ENCODE measurements around the gene PNKD.
"Not testable (repeated sequence)": the region's sequence is repeated elsewhere in the genome, so short reads cannot be mapped to it uniquely, and the experiment has no call there.

PNKD gene

DNA sequence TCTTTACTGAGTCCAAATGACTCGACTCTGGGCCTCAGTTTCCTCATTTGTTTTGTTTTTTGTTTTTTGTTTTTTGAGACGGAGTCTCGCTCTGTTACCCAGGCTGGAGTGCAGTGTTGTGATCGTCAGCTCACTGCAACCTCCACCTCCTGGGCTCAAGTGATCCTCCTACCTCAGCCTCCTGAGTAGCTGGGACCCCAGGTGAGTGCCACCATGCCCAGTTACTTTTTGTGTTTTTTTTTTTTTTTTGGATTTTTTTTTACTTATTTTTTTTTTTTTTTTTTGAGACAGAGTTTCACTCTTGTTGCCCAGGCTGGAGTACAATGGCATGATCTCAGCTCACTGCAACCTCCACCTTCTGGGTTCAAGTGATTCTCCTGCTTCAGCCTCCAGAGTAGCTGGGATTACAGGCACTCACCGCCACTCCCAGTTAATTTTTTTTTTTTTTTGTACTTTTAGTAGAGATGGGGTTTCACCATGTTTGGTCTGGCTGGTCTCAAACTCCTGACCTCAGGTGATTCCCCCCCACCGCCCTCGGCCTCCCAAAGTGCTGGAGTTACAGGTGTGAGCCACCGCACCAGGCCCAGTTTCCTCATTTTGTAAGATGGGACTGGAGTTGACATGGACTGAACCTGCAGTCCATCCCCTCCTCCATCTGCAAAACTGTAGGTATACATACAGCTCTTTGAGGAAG lies 3.0 kb downstream of the PNKD start:
- not testable (repeated sequence) for DNase-seq (ENCODE audit: low spot score)

DNA sequence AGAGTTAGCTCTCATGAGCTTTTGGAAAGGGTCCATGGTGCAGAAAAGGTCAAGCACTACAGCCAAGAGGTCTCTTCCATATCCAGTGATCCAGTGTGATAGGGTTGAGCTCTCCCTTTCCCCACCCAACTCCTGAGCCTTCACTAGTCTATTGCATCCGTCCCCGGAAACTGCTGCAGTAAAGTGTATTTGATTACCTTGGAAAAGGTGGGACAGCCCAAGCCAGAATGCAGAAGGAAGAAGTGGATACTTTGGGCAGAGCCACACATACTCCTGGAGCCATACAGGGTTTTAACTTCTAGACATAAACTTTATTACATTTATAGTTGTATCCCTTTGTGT lies 3.6 kb downstream of the PNKD start:
- no peak for DNase-seq (ENCODE audit: low spot score)

GRCh38 chr2:218274586-218274985 lies 4.3 kb downstream of the PNKD start:
- DNase-seq (ENCODE audit: low spot score) = no peak

DNA sequence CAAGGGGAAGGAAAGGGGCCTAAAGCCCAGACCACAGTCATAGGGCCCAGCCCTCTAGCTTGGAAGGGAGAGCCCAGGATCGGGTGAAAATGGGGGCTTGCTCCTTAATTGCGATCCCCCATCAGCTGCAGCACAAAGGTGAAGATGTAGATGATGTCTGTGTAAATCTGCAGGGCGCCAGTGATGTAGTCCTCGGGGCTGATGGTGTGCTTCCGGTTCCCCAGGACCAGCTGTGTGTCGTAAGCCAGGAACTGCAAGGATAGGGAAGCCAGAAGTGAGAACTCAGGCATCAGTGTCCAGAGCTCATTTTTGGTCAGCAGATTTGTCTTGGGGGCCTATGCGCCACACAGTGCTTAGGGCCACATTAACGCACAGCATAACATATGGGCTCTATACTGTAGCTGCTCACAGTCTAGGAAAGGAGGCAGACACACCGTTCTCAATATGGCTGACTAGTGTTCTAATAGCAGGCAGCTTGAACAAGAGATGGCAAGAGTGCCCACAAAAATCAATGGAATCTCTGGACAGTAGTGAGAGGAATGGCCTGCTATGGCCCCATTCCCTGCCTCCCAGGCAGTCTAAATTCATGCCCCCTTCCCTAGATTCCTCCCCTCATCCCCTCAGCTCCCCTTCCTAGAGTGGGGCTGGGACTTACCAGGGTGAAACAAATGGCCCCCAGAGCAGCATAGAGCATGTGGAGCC lies 5.2 kb downstream of the PNKD start:
- DNase-seq (ENCODE audit: low spot score) = no peak

DNA sequence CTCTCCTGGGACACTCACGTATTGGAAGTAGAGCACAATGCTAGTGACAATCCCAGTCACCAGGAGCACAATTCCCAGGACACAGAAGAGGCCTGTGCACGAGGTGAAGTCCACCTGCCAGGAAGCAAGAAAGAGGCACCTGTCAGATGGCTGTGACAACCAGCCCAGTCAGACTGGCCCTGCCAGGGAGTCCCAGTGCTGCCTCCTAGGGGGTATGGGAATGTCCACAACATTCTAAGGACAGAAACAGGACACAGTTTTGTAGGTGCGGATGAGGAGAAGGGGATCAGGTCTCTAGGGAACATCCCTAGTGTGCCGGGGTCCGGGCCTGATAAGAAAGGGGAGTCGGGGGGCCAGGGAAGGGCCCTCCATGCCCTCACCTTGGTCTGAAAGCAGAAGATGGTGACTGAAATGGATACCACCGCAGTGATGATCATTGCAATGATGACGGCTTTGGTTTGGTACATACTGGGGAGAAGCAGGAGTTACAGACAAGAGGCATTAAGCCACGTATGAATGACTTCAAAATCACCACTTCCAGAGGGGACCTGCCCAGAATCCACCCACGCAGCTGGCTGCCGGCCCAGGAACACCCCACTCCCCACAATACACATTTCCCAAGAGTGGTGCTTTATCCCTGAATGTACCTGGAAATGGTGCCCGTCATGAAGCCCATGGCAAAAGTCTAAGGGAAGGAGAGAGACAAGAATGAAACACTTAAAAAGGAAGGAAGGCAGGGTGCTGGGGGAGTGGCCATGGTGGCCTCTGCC lies 6.9 kb downstream of the PNKD start:
- DNase-seq (ENCODE audit: low spot score) = no peak

DNA sequence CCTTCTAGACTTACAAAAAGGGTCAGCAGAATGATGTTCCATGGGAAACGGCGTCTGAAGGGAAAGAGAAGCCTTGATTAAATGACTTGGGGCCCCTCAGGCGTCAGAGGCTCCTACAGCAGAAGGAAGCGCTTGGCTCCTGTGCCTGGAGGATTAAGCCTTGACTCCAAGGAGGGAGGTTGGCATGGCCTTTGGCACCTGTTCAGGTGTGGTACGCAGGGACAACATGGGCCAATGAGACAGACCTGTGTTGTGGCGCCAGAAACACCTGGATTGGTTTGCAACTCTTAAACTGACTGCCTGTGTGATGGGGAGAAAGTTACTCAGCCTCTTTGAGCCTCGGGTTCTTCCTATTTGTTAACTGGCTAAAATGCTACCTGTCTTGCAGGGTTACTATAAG lies 7.6 kb downstream of the PNKD start:
- no peak for DNase-seq (ENCODE audit: low spot score)

DNA sequence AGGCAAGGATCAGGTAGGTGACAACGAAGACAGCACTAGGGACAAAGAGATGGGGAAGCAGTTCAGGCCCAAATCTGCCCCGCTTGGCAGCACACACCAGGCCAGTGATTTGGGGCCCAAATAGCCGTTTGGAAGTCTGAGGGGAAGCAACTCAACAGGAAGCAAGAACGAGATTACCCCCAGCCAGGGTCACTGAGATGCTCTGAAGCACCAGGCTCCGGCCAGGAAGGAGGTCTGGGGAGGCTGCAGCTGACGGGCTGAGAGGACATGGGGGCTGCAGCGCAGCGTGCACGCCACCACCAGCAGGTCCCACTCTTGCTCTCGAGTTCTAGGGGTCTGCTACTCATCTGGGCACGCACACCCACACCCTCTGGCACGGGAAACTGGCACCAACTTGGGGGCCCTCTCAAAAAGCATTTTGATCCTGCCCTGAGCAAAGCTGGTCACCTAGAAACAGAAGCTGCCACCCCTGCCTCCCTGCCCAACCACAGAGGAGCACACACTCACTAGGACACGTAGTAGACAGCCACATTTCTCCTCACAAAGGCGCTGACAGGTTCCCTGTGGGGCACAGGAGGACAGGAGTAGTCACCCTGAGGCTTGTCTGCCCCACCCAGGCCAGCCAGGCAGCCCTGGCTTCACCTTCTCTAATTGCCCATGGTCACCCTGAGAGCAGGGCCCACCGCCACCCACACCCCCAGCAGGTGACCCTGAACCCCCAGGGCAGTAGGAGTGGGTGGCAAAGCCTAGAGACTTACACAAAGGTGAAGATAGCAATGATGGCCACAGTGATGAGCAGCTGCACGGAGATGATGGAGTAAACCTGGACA lies 8.4 kb downstream of the PNKD start:
- DNase-seq (ENCODE audit: low spot score) = no peak

GRCh38 chr2:218280260-218280870 lies 10.0 kb downstream of the PNKD start:
- DNase-seq (ENCODE audit: low spot score) = peak; percentile 55

DNA sequence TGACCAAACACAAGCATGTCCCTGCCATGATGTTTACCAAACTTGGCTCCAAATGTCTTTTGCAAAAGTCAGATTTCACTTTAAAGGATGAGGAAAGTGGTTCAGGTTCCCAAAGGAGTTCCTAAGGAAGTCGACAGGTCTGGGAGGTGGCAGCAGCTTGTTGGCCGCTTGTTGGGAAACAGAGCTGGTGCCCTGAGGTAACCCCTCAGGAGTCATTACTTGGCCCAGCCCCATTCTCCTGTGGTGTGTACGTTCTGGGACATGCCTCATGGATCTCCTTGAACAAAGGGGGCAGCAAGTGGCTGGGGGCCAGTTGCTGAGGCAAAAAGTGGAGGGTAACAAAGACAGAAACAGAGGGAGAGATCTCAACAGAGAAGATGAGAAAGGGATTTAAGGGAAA lies 11.1 kb downstream of the PNKD start:
- peak; percentile 44 for DNase-seq (ENCODE audit: low spot score)

GRCh38 chr2:218282173-218282991 lies 12.1 kb downstream of the PNKD start:
- DNase-seq (ENCODE audit: low spot score) = peak; percentile 93

GRCh38 chr2:218284106-218284811 lies 13.9 kb downstream of the PNKD start:
- DNase-seq (ENCODE audit: low spot score) = peak; percentile 87

DNA sequence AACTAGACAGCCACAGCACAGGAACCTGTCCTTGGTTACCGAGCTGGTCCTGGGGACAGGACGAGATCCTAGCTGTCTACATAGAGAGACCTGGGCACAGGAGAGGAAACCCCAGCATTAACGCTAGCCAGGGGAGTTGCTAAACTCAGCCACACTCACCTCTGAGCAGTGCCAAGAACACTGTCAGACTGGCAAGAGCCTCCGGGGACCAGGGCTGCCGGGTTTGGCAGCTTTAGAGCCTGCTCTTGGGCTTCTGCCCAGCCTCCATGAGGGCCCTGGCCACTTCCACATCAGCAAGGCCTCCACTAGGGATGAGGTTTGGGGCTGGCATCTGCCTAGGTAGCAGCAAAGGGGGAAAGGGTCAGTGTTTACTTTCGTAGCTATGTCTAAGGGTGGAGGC lies 15.3 kb downstream of the PNKD start:
- DNase-seq (ENCODE audit: low spot score) = peak; percentile 17

- peak; percentile 95 for DNase-seq (ENCODE audit: low spot score)
These were observed 16.5 kb downstream of the PNKD start for GRCh38 chr2:218286570-218287459.

DNA sequence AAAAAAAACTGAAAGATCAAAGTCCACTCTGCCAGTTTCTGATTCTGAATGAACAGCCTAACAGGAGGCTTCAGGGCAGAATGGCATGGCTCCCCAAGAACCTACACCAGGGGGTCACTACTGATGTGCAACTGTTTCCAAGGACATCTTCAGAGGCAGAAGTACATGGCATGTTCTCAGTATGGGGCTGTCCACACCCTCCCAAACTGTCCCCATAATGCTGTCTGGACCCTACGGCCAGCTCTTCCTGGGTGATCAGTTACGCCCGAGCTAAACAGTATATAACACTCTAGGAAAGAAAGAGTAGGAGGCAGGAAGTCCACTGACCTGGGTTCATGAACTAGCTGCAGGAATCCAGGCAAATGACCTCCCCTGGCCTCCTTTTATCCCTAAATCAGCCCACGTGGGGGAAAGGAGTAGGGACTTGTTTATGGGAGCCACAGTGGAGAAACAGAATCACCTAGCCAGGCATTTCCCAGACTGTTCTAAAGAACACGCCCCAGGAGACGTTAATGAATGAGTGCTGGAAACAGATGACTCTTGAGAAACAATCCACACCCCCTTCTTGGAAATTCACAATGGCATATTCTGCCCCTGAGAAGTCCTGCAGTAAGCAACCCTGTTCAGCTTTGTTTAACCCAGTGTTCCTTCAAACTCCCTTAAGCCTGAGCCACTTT lies 19.5 kb downstream of the PNKD start:
- DNase-seq (ENCODE audit: low spot score) = peak; percentile 63

DNA sequence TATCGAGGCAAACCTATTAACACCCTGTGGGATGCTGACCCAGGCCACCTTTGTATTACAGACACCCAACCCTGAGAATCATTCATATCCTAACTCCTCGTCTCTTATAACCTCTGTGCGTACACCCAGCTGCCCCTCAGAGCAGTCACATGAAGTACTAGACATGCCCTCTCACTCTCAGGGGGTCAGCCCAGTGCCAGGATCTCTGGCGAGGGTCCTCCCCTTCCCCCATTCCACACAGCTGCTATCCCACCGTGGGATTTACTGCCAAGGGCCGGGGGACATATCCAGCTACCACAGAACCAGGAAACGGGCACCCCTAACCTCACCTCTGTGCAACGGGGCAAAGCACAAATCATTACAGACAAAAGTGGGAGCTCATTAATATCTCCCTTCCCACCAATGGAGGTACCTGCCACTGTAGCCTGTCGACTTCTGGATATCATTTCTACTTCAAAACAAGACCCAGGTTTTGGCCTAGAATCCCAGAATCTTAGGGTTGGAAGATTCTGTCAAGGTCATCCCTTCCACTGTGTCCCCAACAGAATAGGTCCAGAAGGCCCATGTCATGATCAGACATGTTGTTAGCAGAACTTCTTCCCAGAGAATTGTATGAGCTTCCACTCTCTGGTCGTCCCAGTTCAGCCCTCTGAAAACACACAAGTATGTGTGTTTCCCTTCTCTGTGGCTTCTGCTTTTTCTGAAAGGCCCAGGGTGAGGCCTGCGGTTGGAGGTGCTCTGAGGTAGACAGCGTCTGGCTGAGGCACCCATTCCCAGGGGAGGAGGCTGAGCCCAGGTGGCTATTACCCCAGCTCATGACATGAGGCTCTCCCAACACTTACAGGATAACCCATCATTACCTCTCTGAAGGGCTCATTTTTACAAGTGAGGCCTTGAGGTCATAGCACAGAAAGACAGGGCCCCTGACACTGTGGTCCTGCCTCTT lies 20.3 kb downstream of the PNKD start:
- no peak for DNase-seq (ENCODE audit: low spot score)

- peak; percentile 57 for DNase-seq (ENCODE audit: low spot score)
These were observed 21.2 kb downstream of the PNKD start for GRCh38 chr2:218291318-218292047.
